NB4 (cell line): ENCODE measurements around the gene FAM181A.

Experiments used
- DNase-seq: peaks from one replicate; pipeline ENCODE4 v3.0.0; 2010; ENCODE audit warnings: low read depth
- H3K4me3 ChIP-seq: one replicate; pipeline ENCODE4 v1.5.1; 2011; ENCODE audit warnings: mild to moderate bottlenecking, low read depth, low read length, moderate library complexity
- CTCF ChIP-seq: IDR thresholded peaks from one replicate; pipeline ENCODE4 v1.5.1; 2012; ENCODE audit warnings: low read depth, low read length
- MAX ChIP-seq: IDR thresholded peaks from 2 replicates; pipeline ENCODE4 v1.6.1; 2011; ENCODE audit warnings: low read depth, low read length
- MYC ChIP-seq: IDR thresholded peaks from 2 replicates; pipeline ENCODE4 v1.6.1; 2011; ENCODE audit warnings: low read depth, low read length
- POLR2A ChIP-seq: IDR thresholded peaks from 2 replicates; pipeline ENCODE4 v1.6.1; 2011; ENCODE audit warnings: mild to moderate bottlenecking; ENCODE audit not compliant: insufficient read length; ENCODE audit errors: extremely low read depth

Gene FAM181A

GRCh38 chr14:93953739-93954515 lies 26.8 kb downstream of the FAM181A start:
- H3K4me3 ChIP-seq, result peak overlapping the region; percentile 8
- no peak for TF ChIP-seq MAX
- TF ChIP-seq CTCF, result no peak
- TF ChIP-seq MYC, result no peak
- no peak for TF ChIP-seq POLR2A
- peak; percentile 47 for DNase-seq

GRCh38 chr14:93954516-93954830 lies 27.3 kb downstream of the FAM181A start:
- no peak for TF ChIP-seq POLR2A
- no peak for TF ChIP-seq CTCF
- TF ChIP-seq MAX, result no peak
- TF ChIP-seq MYC, result no peak
- peak overlapping the region; percentile 8 for H3K4me3 ChIP-seq
- no peak for DNase-seq

GRCh38 chr14:93954900-93955849 lies 28.0 kb downstream of the FAM181A start:
- H3K4me3 ChIP-seq, result peak overlapping the region; percentile 48

GRCh38 chr14:93955850-93956481 lies 28.8 kb downstream of the FAM181A start:
- DNase-seq, result no peak
- H3K4me3 ChIP-seq, result peak overlapping the region; percentile 48
- no peak for TF ChIP-seq POLR2A
- TF ChIP-seq MAX, result no peak
- TF ChIP-seq MYC, result no peak
- TF ChIP-seq CTCF, result no peak

More at GRCh38 chr14:93954900-93955849, 28.0 kb downstream of the FAM181A start:
- peak; percentile 92 for DNase-seq
- TF ChIP-seq POLR2A, result no peak
- peak; percentile 40 for TF ChIP-seq MYC
- peak; percentile 43 for TF ChIP-seq MAX
- no peak for TF ChIP-seq CTCF

DNA sequence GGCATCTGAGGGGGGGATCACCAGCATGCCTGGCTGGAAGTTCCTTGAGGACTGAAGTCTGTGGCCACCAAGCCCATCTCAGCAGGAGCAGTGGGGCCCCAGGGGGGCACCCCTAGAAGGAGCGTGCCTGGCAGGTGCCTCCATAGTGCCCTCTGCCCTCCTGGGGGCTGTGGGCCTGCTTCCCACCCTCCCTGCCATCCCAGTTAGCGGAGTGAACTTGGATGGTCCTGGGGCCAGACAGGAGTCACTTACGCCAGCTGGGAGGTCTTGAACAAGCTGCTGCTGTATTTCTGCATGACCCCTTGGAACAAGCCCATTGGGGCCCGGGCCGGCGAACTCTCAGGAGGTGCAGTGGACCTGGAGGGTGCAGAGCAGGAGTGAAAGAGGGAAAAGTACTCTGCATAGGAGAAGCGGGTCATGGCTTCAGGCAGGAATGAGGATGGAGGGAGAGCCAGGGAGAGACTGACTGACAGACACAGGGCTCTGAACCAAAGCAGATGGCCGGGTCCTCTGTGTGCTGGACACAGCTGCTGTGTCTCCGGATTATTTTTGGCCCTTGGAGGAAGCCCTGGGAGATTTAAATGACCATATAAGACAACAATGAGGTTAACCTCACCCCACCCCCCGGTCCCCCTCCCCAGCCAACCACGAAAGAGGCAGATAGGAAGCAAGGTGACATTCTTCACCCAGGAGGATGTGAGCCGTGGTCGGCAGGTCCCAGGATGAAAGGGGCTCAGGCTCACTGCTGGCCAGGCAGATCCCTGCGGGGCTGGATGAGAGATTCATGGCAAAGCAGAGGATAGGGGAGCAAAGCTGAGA lies 29.6 kb downstream of the FAM181A start:
- no peak overlapping the region for H3K4me3 ChIP-seq

More for the DNA sequence above, 29.6 kb downstream of the FAM181A start:
- DNase-seq, result no peak
- no peak for TF ChIP-seq CTCF
- TF ChIP-seq MAX, result no peak
- no peak for TF ChIP-seq POLR2A
- no peak for TF ChIP-seq MYC
